GM23338 (cell line): ENCODE measurements around the gene KIAA0586. TPM values are rescaled to one million over a fixed set of nuclear protein-coding genes. Genes with fewer than 3 reads are reported as not detected.

Experiments
- ATAC-seq: fragments of 200-7000 bp; cut with Tn5 transposase; 3 replicates; pipeline ENCODE4 v1.9.1; 2020
- DNase-seq: peaks from one replicate; pipeline ENCODE4 v3.0.0-alpha.2; 2015; ENCODE audit warnings: low spot score
- H2AFZ ChIP-seq: fragments of 200-600 bp; sonication (generic); 2 replicates; pipeline ENCODE4 v1.8.0; 2016; ENCODE audit warnings: antibody characterized with exemption, mild to moderate bottlenecking, moderate library complexity
- H3F3A ChIP-seq: fragments of 200-600 bp; sonication (generic); replicated peaks from 2 replicates; pipeline ENCODE4 v1.8.0; 2017; ENCODE audit warnings: antibody characterized with exemption, mixed run types, low read depth
- H3K27ac ChIP-seq: fragments of 200-600 bp; sonication (generic); 2 replicates; pipeline ENCODE4 v1.6.1; 2016; ENCODE audit warnings: low read depth
- H3K27me3 ChIP-seq: fragments of 200-600 bp; sonication (generic); 2 replicates; pipeline ENCODE4 v1.8.0; 2016; ENCODE audit warnings: mild to moderate bottlenecking, mixed run types, moderate library complexity; ENCODE audit not compliant: insufficient read depth
- H3K36me3 ChIP-seq: fragments of 200-600 bp; sonication (generic); 2 replicates; pipeline ENCODE4 v1.8.0; 2016; ENCODE audit warnings: mild to moderate bottlenecking; ENCODE audit not compliant: insufficient read depth
- H3K4me1 ChIP-seq: fragments of 200-600 bp; sonication (generic); 2 replicates; pipeline ENCODE4 v1.8.0; 2016; ENCODE audit warnings: mild to moderate bottlenecking, moderate library complexity; ENCODE audit not compliant: insufficient read depth
- H3K4me2 ChIP-seq: fragments of 200-600 bp; sonication (generic); 2 replicates; pipeline ENCODE4 v1.7.1; 2017; ENCODE audit warnings: mixed run types
- H3K4me3 ChIP-seq: fragments of 200-600 bp; sonication (generic); 2 replicates; pipeline ENCODE4 v1.6.1; 2016; ENCODE audit warnings: mixed run types
- H3K79me2 ChIP-seq: fragments of 200-600 bp; sonication (generic); replicated peaks from 2 replicates; pipeline ENCODE4 v1.8.0; 2017; ENCODE audit warnings: mild to moderate bottlenecking; ENCODE audit not compliant: insufficient read depth
- H3K9me2 ChIP-seq: fragments of 200-600 bp; sonication (generic); 2 replicates; pipeline ENCODE4 v1.8.0; 2017; ENCODE audit not compliant: insufficient read depth
- H4K20me1 ChIP-seq: fragments of 200-600 bp; sonication (generic); replicated peaks from 2 replicates; pipeline ENCODE4 v1.8.0; 2017; ENCODE audit warnings: mild to moderate bottlenecking; ENCODE audit not compliant: insufficient read depth
- H3K27ac Mint-ChIP-seq: 2 replicates; pipeline ENCODE4 v1.8.0; 2020; ENCODE audit warnings: inconsistent platforms, mild to moderate bottlenecking, moderate library complexity, mixed read lengths
- H3K27me3 Mint-ChIP-seq: 3 replicates; pipeline ENCODE4 v1.8.0; 2022; ENCODE audit warnings: low read depth, mild to moderate bottlenecking, moderate library complexity, mixed read lengths, inconsistent platforms; ENCODE audit not compliant: insufficient read depth, poor library complexity
- H3K36me3 Mint-ChIP-seq: 3 replicates; pipeline ENCODE4 v1.8.0; 2021; ENCODE audit warnings: low read depth, mild to moderate bottlenecking, inconsistent platforms, moderate library complexity, mixed read lengths
- H3K4me1 Mint-ChIP-seq: 3 replicates; pipeline ENCODE4 v1.8.0; 2020; ENCODE audit warnings: mild to moderate bottlenecking, inconsistent platforms, mixed read lengths
- H3K4me3 Mint-ChIP-seq: 3 replicates; pipeline ENCODE4 v1.8.0; 2021; ENCODE audit warnings: moderate library complexity, mild to moderate bottlenecking, inconsistent platforms, mixed read lengths
- H3K9me3 Mint-ChIP-seq: 3 replicates; pipeline ENCODE4 v1.8.0; 2020; ENCODE audit warnings: moderate library complexity, mild to moderate bottlenecking, inconsistent platforms, mixed read lengths
- CREB1 ChIP-seq: fragments of 250-450 bp; sonication (Bioruptor Pico); IDR thresholded peaks from 2 replicates; pipeline ENCODE4 v1.5.0; 2020; ENCODE audit warnings: low read depth, mild to moderate bottlenecking, moderate library complexity
- EZH2 ChIP-seq: fragments of 200-600 bp; sonication (generic); IDR thresholded peaks from one replicate; pipeline ENCODE4 v1.8.0; 2017; ENCODE audit warnings: antibody characterized with exemption, mild to moderate bottlenecking, low read depth; ENCODE audit not compliant: unreplicated experiment
- EZH2phosphoT487 ChIP-seq: fragments of 200-600 bp; sonication (generic); IDR thresholded peaks from one replicate; pipeline ENCODE4 v1.8.1; 2018; ENCODE audit warnings: antibody characterized with exemption; ENCODE audit not compliant: unreplicated experiment
- JUNB ChIP-seq: IDR thresholded peaks from one replicate; pipeline ENCODE4 v1.6.1; 2016; ENCODE audit warnings: antibody characterized with exemption; ENCODE audit not compliant: unreplicated experiment
- NANOG ChIP-seq: IDR thresholded peaks from 2 replicates; pipeline ENCODE4 v1.6.1; 2016; ENCODE audit warnings: antibody characterized with exemption, borderline replicate concordance
- POLR2AphosphoS5 ChIP-seq: IDR thresholded peaks from 2 replicates; pipeline ENCODE4 v1.6.1; 2016; ENCODE audit warnings: antibody characterized with exemption, low read depth
- STAT1 ChIP-seq: IDR thresholded peaks from one replicate; pipeline ENCODE4 v1.6.1; 2016; ENCODE audit warnings: antibody characterized with exemption; ENCODE audit not compliant: unreplicated experiment
- ZNF114 ChIP-seq: fragments of 250-450 bp; sonication (Bioruptor Pico); IDR thresholded peaks from 2 replicates; pipeline ENCODE4 v1.5.0; 2020; ENCODE audit warnings: mild to moderate bottlenecking, moderate library complexity
- ZNF331 ChIP-seq: fragments of 250-450 bp; sonication (Bioruptor Pico); IDR thresholded peaks from 2 replicates; pipeline ENCODE4 v1.5.0; 2020; ENCODE audit warnings: low read depth, mild to moderate bottlenecking, moderate library complexity
- ZNF462 ChIP-seq: fragments of 250-450 bp; sonication (Bioruptor Pico); IDR thresholded peaks from 2 replicates; pipeline ENCODE4 v1.5.0; 2020; ENCODE audit warnings: mild to moderate bottlenecking, moderate library complexity
- polyA plus RNA-seq: library from polyadenylated mRNA; unstranded; fragments of >200 nt; fragmentation: Nextera tagmentation; extraction: Ambion mirVana; gene quantifications from 2 replicates; pipeline ENCODE4 v1.2.1, GENCODE V29; 2016
- total RNA-seq: library from RNA; depleted of rRNA; stranded (reverse); fragments of >200 nt; shearing (Covaris generic); gene quantifications from 2 replicates; pipeline ENCODE4 v1.2.3, GENCODE V29; 2014
- TF ChIP-seq, protein P1 (sequence below): IDR thresholded peaks from one replicate; pipeline ENCODE4 v1.6.1; 2018; ENCODE audit warnings: antibody characterized with exemption; ENCODE audit not compliant: unreplicated experiment
- TF ChIP-seq, protein P2 (sequence below), 2 experiments: fragments of 200-600 bp in 1 of 2; sonication (generic) in 1 of 2; conservative IDR thresholded peaks; 2 replicates each; pipeline versions ENCODE4 v1.5.1 to v1.6.1; 2016 to 2017; ENCODE audit warnings: antibody characterized with exemption in 2 of 2, low read depth in 2 of 2, mild to moderate bottlenecking in 2 of 2, moderate library complexity in 1 of 2
- TF ChIP-seq, protein P3 (sequence below): IDR thresholded peaks from 2 replicates; pipeline ENCODE4 v1.6.1; 2016; ENCODE audit warnings: antibody characterized with exemption

KIAA0586 gene
- total and polyA plus RNA-seq, 2 experiments from 2014 or later: 22.2 to 23.7 TPM

- H4K20me1 ChIP-seq: no peaks in the 10 kb centered on the region
- peaks cover 12% of the 10 kb centered on the region; the same call in 2 of the 3 replicates for H3K4me1 Mint-ChIP-seq
- no peak overlapping the region for H2AFZ ChIP-seq
- no peak overlapping the region for H3K4me2 ChIP-seq
- H3K27me3 Mint-ChIP-seq: peaks cover 2% of the 10 kb centered on the region
- no peaks in the 10 kb centered on the region for H3K9me3 Mint-ChIP-seq
- no peaks in the 10 kb centered on the region for H3F3A ChIP-seq
- ATAC-seq (no peak), DNase-seq (no peak)
- H3K4me3 ChIP-seq: no peak overlapping the region
- no peak overlapping the region for H3K4me3 Mint-ChIP-seq
- H3K36me3 Mint-ChIP-seq: no peaks in the 10 kb centered on the region
- H3K79me2 ChIP-seq: no peaks in the 10 kb centered on the region
- H3K4me1 ChIP-seq: 0 out of 2 replicates have a peak, but pooled peaks cover 4% of the 10 kb centered on the region
- no peak overlapping the region for H3K27ac Mint-ChIP-seq
- no peak overlapping the region for H3K27ac ChIP-seq
- no peaks in the 10 kb centered on the region for H3K9me2 ChIP-seq
- no peaks in the 10 kb centered on the region for H3K36me3 ChIP-seq
- H3K27me3 ChIP-seq: no peaks in the 10 kb centered on the region
- no peak for TF ChIP-seq POLR2AphosphoS5
- TF ChIP-seq STAT1: no peak
- no peak for TF ChIP-seq ZNF331 (CRISPR knock-in tag)
- TF ChIP-seq EZH2phosphoT487: no peak
- no peak for TF ChIP-seq ZNF462 (CRISPR knock-in tag)
- no peak for TF ChIP-seq EZH2
- TF ChIP-seq ZNF114: no peak
- no peak for TF ChIP-seq JUNB
- TF ChIP-seq, protein P1, sequence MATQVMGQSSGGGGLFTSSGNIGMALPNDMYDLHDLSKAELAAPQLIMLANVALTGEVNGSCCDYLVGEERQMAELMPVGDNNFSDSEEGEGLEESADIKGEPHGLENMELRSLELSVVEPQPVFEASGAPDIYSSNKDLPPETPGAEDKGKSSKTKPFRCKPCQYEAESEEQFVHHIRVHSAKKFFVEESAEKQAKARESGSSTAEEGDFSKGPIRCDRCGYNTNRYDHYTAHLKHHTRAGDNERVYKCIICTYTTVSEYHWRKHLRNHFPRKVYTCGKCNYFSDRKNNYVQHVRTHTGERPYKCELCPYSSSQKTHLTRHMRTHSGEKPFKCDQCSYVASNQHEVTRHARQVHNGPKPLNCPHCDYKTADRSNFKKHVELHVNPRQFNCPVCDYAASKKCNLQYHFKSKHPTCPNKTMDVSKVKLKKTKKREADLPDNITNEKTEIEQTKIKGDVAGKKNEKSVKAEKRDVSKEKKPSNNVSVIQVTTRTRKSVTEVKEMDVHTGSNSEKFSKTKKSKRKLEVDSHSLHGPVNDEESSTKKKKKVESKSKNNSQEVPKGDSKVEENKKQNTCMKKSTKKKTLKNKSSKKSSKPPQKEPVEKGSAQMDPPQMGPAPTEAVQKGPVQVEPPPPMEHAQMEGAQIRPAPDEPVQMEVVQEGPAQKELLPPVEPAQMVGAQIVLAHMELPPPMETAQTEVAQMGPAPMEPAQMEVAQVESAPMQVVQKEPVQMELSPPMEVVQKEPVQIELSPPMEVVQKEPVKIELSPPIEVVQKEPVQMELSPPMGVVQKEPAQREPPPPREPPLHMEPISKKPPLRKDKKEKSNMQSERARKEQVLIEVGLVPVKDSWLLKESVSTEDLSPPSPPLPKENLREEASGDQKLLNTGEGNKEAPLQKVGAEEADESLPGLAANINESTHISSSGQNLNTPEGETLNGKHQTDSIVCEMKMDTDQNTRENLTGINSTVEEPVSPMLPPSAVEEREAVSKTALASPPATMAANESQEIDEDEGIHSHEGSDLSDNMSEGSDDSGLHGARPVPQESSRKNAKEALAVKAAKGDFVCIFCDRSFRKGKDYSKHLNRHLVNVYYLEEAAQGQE: no peak
- TF ChIP-seq, protein P2, sequence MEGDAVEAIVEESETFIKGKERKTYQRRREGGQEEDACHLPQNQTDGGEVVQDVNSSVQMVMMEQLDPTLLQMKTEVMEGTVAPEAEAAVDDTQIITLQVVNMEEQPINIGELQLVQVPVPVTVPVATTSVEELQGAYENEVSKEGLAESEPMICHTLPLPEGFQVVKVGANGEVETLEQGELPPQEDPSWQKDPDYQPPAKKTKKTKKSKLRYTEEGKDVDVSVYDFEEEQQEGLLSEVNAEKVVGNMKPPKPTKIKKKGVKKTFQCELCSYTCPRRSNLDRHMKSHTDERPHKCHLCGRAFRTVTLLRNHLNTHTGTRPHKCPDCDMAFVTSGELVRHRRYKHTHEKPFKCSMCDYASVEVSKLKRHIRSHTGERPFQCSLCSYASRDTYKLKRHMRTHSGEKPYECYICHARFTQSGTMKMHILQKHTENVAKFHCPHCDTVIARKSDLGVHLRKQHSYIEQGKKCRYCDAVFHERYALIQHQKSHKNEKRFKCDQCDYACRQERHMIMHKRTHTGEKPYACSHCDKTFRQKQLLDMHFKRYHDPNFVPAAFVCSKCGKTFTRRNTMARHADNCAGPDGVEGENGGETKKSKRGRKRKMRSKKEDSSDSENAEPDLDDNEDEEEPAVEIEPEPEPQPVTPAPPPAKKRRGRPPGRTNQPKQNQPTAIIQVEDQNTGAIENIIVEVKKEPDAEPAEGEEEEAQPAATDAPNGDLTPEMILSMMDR (conservative IDR thresholded peaks at IDR 0.05; ENCODE audit: low read depth in 2 of 2): no peak
- TF ChIP-seq, protein P3, sequence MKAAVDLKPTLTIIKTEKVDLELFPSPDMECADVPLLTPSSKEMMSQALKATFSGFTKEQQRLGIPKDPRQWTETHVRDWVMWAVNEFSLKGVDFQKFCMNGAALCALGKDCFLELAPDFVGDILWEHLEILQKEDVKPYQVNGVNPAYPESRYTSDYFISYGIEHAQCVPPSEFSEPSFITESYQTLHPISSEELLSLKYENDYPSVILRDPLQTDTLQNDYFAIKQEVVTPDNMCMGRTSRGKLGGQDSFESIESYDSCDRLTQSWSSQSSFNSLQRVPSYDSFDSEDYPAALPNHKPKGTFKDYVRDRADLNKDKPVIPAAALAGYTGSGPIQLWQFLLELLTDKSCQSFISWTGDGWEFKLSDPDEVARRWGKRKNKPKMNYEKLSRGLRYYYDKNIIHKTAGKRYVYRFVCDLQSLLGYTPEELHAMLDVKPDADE: no peak
- no peak for TF ChIP-seq NANOG
- no peak for TF ChIP-seq CREB1 (CRISPR knock-in tag)
Observed at GRCh38 chr14:58566979-58567378, 139.5 kb downstream of the KIAA0586 start.
